SK-N-SH treated with all-trans-retinoic acid at 6 μM for 48 hours (cell line): ENCODE data around the gene HOXB13.

Experiments
- ATAC-seq: fragments of 200-7000 bp; cut with Tn5 transposase; 3 replicates; pipeline ENCODE4 v1.9.1; 2020; ENCODE audit warnings: mild to moderate bottlenecking, moderate library complexity
- BACH2 ChIP-seq: fragments of 250-450 bp; sonication (Bioruptor Pico); IDR thresholded peaks from 2 replicates; pipeline ENCODE4 v1.9.0; 2021; ENCODE audit warnings: mild to moderate bottlenecking, borderline replicate concordance
- CREB5 ChIP-seq: fragments of 250-450 bp; sonication (Bioruptor Pico); IDR thresholded peaks from 2 replicates; pipeline ENCODE4 v1.5.1; 2020; ENCODE audit warnings: low read depth, mild to moderate bottlenecking, moderate library complexity
- CSDC2 ChIP-seq: fragments of 250-450 bp; sonication (Bioruptor Pico); IDR thresholded peaks from 2 replicates; pipeline ENCODE4 v1.5.0; 2020; ENCODE audit warnings: mild to moderate bottlenecking, moderate library complexity
- CSRNP3 ChIP-seq: fragments of 250-450 bp; sonication (Bioruptor Pico); IDR thresholded peaks from 2 replicates; pipeline ENCODE4 v1.5.1; 2021; ENCODE audit warnings: mild to moderate bottlenecking, moderate library complexity
- ESRRG ChIP-seq: fragments of 250-450 bp; sonication (Bioruptor Pico); IDR thresholded peaks from 2 replicates; pipeline ENCODE4 v1.6.1; 2021; ENCODE audit warnings: mild to moderate bottlenecking
- ISL1 ChIP-seq: fragments of 250-450 bp; sonication (Bioruptor Pico); IDR thresholded peaks from 2 replicates; pipeline ENCODE4 v2.1.2; 2022; ENCODE audit warnings: mild to moderate bottlenecking, moderate library complexity
- OSR1 ChIP-seq: fragments of 250-450 bp; sonication (Bioruptor Pico); IDR thresholded peaks from 2 replicates; pipeline ENCODE4 v1.8.0; 2022; ENCODE audit warnings: moderate library complexity, mild to moderate bottlenecking, inconsistent platforms
- PATZ1 ChIP-seq: fragments of 250-450 bp; sonication (Bioruptor Pico); IDR thresholded peaks from 2 replicates; pipeline ENCODE4 v1.8.0; 2020; ENCODE audit warnings: mild to moderate bottlenecking, moderate library complexity, borderline replicate concordance
- PPARA ChIP-seq: fragments of 250-450 bp; sonication (Bioruptor Pico); IDR thresholded peaks from 2 replicates; pipeline ENCODE4 v1.5.0; 2020; ENCODE audit warnings: mild to moderate bottlenecking, borderline replicate concordance
- RARB ChIP-seq: fragments of 250-450 bp; sonication (Bioruptor Pico); IDR thresholded peaks from 2 replicates; pipeline ENCODE4 v1.8.0; 2021; ENCODE audit warnings: mild to moderate bottlenecking, moderate library complexity
- SNAI2 ChIP-seq: fragments of 250-450 bp; sonication (Bioruptor Pico); IDR thresholded peaks from 2 replicates; pipeline ENCODE4 v1.5.0; 2020; ENCODE audit warnings: mild to moderate bottlenecking, moderate library complexity
- ZC3H10 ChIP-seq: fragments of 250-450 bp; sonication (Bioruptor Pico); IDR thresholded peaks from 2 replicates; pipeline ENCODE4 v1.5.1; 2021; ENCODE audit warnings: mild to moderate bottlenecking, moderate library complexity
- ZFP3 ChIP-seq: fragments of 250-450 bp; sonication (Bioruptor Pico); IDR thresholded peaks from 2 replicates; pipeline ENCODE4 v1.5.0; 2020; ENCODE audit warnings: mild to moderate bottlenecking, moderate library complexity
- ZFP30 ChIP-seq: fragments of 450-650 bp; formaldehyde crosslinking; IDR thresholded peaks from 2 replicates; pipeline ENCODE4 v1.5.0; 2022; ENCODE audit warnings: mild to moderate bottlenecking, moderate library complexity
- ZNF565 ChIP-seq: fragments of 450-650 bp; formaldehyde crosslinking; conservative IDR thresholded peaks from 2 replicates; pipeline ENCODE4 v1.5.0; 2020; ENCODE audit warnings: low read depth, mild to moderate bottlenecking, moderate library complexity
- ZNF70 ChIP-seq: fragments of 450-650 bp; formaldehyde crosslinking; IDR thresholded peaks from 2 replicates; pipeline ENCODE4 v1.5.0; 2020; ENCODE audit warnings: mild to moderate bottlenecking, moderate library complexity
- ZNF8 ChIP-seq: fragments of 450-650 bp; formaldehyde crosslinking; IDR thresholded peaks from 2 replicates; pipeline ENCODE4 v1.5.0; 2020; ENCODE audit warnings: mild to moderate bottlenecking, moderate library complexity

The HOXB13 gene

GRCh38 chr17:48693178-48693577 lies 35.4 kb downstream of the HOXB13 start:
- TF ChIP-seq OSR1 (CRISPR knock-in tag) (no peak), ISL1 (CRISPR knock-in tag) (no peak), ZNF565 (no peak), PATZ1 (no peak), ZFP30 (CRISPR knock-in tag) (no peak)
- no peak for ATAC-seq

- ATAC-seq: no peak
- TF ChIP-seq SNAI2 (CRISPR knock-in tag): no peak
- no peak for TF ChIP-seq PATZ1
Observed at GRCh38 chr17:48692049-48692448, 36.5 kb downstream of the HOXB13 start.

- TF ChIP-seq OSR1 (CRISPR knock-in tag): no peak
- TF ChIP-seq PATZ1: no peak
- TF ChIP-seq CREB5 (CRISPR knock-in tag): no peak
- no peak for ATAC-seq
Observed at GRCh38 chr17:48690655-48691054, 37.9 kb downstream of the HOXB13 start.

- no peak for TF ChIP-seq CSRNP3
- TF ChIP-seq ZFP3: no peak
- no peak for TF ChIP-seq ESRRG (CRISPR knock-in tag)
- no peak for TF ChIP-seq BACH2 (CRISPR knock-in tag)
- ATAC-seq: no peak
Observed at GRCh38 chr17:48681609-48682008, 46.9 kb downstream of the HOXB13 start.

GRCh38 chr17:48679385-48680096 lies 49.0 kb downstream of the HOXB13 start:
- no peak for ATAC-seq
- no peak for TF ChIP-seq PPARA
- TF ChIP-seq ISL1 (CRISPR knock-in tag): no peak
- TF ChIP-seq CREB5 (CRISPR knock-in tag): no peak
- TF ChIP-seq ZNF565: no peak
- no peak for TF ChIP-seq OSR1 (CRISPR knock-in tag)
- no peak for TF ChIP-seq ZNF70
- no peak for TF ChIP-seq ESRRG (CRISPR knock-in tag)
- no peak for TF ChIP-seq RARB (CRISPR knock-in tag)
- TF ChIP-seq CSDC2: no peak
- no peak for TF ChIP-seq ZC3H10 (CRISPR knock-in tag)
- TF ChIP-seq ZNF8 (CRISPR knock-in tag): no peak
